OCI-LY1 (cell line): ENCODE data around the gene ARGLU1.

Source experiments
- H2AFZ ChIP-seq: fragments of 200-600 bp; sonication (generic), shearing (Covaris generic); 2 replicates; pipeline ENCODE4 v1.6.0; 2014; ENCODE audit warnings: antibody characterized with exemption, mild to moderate bottlenecking, low read length
- H3F3A ChIP-seq: fragments of 200-600 bp; sonication (generic), shearing (Covaris generic); 2 replicates; pipeline ENCODE4 v1.6.0; 2014; ENCODE audit warnings: mild to moderate bottlenecking, antibody characterized with exemption, low read length, moderate library complexity; ENCODE audit not compliant: insufficient read depth
- H3K27ac ChIP-seq: fragments of 200-600 bp; sonication (generic); 2 replicates; pipeline ENCODE4 v1.5.1; 2014; ENCODE audit warnings: low read length, mixed run types, mild to moderate bottlenecking, low read depth; ENCODE audit not compliant: poor library complexity, severe bottlenecking
- H3K27me3 ChIP-seq: fragments of 200-600 bp; sonication (generic); 2 replicates; pipeline ENCODE4 v1.6.0; 2014; ENCODE audit warnings: antibody characterized with exemption, mild to moderate bottlenecking, low read length, moderate library complexity; ENCODE audit not compliant: insufficient read depth
- H3K36me3 ChIP-seq: fragments of 200-600 bp; sonication (generic); 2 replicates; pipeline ENCODE4 v1.6.1; 2014; ENCODE audit warnings: mild to moderate bottlenecking, antibody characterized with exemption, low read length, moderate library complexity, mixed read lengths; ENCODE audit not compliant: insufficient read depth
- H3K4me1 ChIP-seq: fragments of 200-600 bp; sonication (generic); 2 replicates; pipeline ENCODE4 v1.5.1; 2014; ENCODE audit warnings: mild to moderate bottlenecking, low read length, moderate library complexity; ENCODE audit not compliant: insufficient read depth, severe bottlenecking
- H3K4me2 ChIP-seq: fragments of 200-600 bp; sonication (generic), shearing (Covaris generic); 2 replicates; pipeline ENCODE4 v1.6.1; 2014; ENCODE audit warnings: low read length
- H3K4me3 ChIP-seq: fragments of 200-600 bp; sonication (generic); 2 replicates; pipeline ENCODE4 v1.5.1; 2014; ENCODE audit warnings: low read length, low read depth, mild to moderate bottlenecking, mixed read lengths; ENCODE audit not compliant: poor library complexity, severe bottlenecking
- H3K79me2 ChIP-seq: fragments of 200-600 bp; shearing (Covaris generic); 2 replicates; pipeline ENCODE4 v1.6.1; 2016; ENCODE audit warnings: mixed run types, low read length, mixed read lengths; ENCODE audit not compliant: insufficient read depth
- H3K9ac ChIP-seq: fragments of 200-600 bp; sonication (generic), shearing (Covaris generic); 2 replicates; pipeline ENCODE4 v1.6.1; 2014; ENCODE audit warnings: mild to moderate bottlenecking, low read length, mixed read lengths
- H3K9me2 ChIP-seq: fragments of 200-600 bp; sonication (generic), shearing (Covaris generic); 2 replicates; pipeline ENCODE4 v1.6.1; 2014; ENCODE audit warnings: low read depth, mild to moderate bottlenecking, low read length, mixed read lengths
- H3K9me3 ChIP-seq: fragments of 200-600 bp; shearing (Covaris generic); 2 replicates; pipeline ENCODE4 v1.6.1; 2014; ENCODE audit warnings: low read length, mixed read lengths
- H4K20me1 ChIP-seq: fragments of 200-600 bp; sonication (generic), shearing (Covaris generic); 2 replicates; pipeline ENCODE4 v1.6.0; 2016; ENCODE audit warnings: mild to moderate bottlenecking, low read length; ENCODE audit not compliant: insufficient read depth
- EZH2 ChIP-seq: fragments of 200-600 bp; sonication (generic), shearing (Covaris generic); IDR thresholded peaks from 2 replicates; pipeline ENCODE4 v1.8.0; 2017; ENCODE audit warnings: borderline replicate concordance, mixed run types, mild to moderate bottlenecking, antibody characterized with exemption, low read length, moderate library complexity, mixed read lengths
- TF ChIP-seq, protein P1 (sequence below): fragments of 200-600 bp; sonication (generic), shearing (Covaris generic); IDR thresholded peaks from 2 replicates; pipeline ENCODE4 v1.5.1; 2017; ENCODE audit warnings: mild to moderate bottlenecking, antibody characterized with exemption, low read length, moderate library complexity, mixed read lengths

ARGLU1 gene

DNA sequence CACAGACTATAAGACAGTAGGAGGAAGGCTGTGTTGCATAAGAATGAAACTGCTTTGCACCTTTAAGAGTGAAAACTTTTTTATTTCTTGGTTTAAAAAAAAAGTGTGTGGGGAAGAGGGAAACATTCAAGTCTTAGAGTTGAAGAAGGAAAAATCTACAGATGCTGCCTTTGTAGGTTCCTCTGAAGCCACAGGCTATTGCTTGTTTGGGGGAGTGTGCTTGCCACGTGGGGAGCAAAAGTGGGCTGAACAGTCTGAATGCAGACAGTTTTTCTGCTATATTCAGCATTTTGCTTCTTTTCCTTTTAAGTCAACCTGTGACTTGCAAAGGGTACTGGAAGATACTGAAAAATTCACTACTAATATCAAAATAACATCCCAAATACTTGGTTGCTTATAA lies 69.4 kb downstream of the ARGLU1 start:
- H3K9me2 ChIP-seq: no peaks in the 10 kb centered on the region

DNA sequence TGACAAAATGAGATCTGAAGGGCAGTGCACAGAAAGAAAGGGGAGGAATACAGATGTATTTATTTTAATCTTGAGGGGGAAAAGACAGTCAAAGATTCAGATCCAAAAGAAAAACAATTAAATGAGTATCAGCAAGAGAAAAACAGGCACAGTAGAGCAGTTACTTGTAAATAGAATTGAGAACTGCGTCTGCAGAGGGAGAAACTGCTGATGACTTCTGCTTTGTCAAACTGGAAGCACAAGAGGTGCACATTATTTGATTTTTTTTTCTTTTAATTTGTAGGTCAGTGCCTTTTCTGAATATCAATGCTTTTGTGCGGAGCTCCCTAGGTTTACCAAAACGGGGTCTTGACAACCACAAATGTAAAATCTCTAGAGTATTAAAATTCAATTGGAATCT lies 69.8 kb downstream of the ARGLU1 start:
- Histone ChIP-seq H4K20me1 (no peaks in the 10 kb centered on the region), H3K9ac (no peak overlapping the region), H3K9me2 (no peaks in the 10 kb centered on the region), H3K4me3 (no peak overlapping the region), H3K4me1 (no peaks in the 10 kb centered on the region), H3F3A (no peaks in the 10 kb centered on the region), H3K27me3 (no peaks in the 10 kb centered on the region), H3K9me3 (no peaks in the 10 kb centered on the region), H2AFZ (no peak overlapping the region), H3K36me3 (no peaks in the 10 kb centered on the region), H3K79me2 (no peaks in the 10 kb centered on the region), H3K27ac (no peak overlapping the region), H3K4me2 (no peak overlapping the region)
- no peak for TF ChIP-seq EZH2
- TF ChIP-seq, protein P1, sequence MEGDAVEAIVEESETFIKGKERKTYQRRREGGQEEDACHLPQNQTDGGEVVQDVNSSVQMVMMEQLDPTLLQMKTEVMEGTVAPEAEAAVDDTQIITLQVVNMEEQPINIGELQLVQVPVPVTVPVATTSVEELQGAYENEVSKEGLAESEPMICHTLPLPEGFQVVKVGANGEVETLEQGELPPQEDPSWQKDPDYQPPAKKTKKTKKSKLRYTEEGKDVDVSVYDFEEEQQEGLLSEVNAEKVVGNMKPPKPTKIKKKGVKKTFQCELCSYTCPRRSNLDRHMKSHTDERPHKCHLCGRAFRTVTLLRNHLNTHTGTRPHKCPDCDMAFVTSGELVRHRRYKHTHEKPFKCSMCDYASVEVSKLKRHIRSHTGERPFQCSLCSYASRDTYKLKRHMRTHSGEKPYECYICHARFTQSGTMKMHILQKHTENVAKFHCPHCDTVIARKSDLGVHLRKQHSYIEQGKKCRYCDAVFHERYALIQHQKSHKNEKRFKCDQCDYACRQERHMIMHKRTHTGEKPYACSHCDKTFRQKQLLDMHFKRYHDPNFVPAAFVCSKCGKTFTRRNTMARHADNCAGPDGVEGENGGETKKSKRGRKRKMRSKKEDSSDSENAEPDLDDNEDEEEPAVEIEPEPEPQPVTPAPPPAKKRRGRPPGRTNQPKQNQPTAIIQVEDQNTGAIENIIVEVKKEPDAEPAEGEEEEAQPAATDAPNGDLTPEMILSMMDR: no peak

More for the DNA sequence above, 69.4 kb downstream of the ARGLU1 start:
- H3K9me3 ChIP-seq: no peaks in the 10 kb centered on the region
- no peak overlapping the region for H3K9ac ChIP-seq
- no peaks in the 10 kb centered on the region for H4K20me1 ChIP-seq
- no peaks in the 10 kb centered on the region for H3K79me2 ChIP-seq
- no peaks in the 10 kb centered on the region for H3K4me1 ChIP-seq
- H3K36me3 ChIP-seq: no peaks in the 10 kb centered on the region
- no peak overlapping the region for H3K4me2 ChIP-seq
- no peak overlapping the region for H3K27ac ChIP-seq
- no peak overlapping the region for H2AFZ ChIP-seq
- TF ChIP-seq, protein P1: no peak
- TF ChIP-seq EZH2: no peak
- H3F3A ChIP-seq: no peaks in the 10 kb centered on the region
- H3K4me3 ChIP-seq: no peak overlapping the region
- no peaks in the 10 kb centered on the region for H3K27me3 ChIP-seq

DNA sequence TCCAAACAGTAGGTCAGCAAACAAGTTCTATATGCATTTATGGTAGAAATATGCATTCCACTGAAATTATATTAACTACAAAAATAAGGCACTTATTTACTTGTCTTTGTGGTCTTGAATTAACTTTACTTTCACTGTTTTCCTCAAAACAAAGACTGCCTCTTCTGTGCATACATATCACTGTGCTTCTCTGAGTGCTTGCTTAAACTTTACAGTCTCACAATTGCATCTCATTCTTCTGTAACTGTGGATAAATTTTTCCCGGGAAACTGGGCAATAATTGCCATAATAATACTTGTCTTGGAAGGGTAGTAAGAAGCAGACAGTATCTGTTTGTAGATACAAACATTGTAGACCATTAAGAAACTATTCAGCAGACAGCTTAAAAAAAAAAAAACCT lies 70.9 kb downstream of the ARGLU1 start:
- TF ChIP-seq, protein P1: no peak
- TF ChIP-seq EZH2: no peak
- H3K4me3 ChIP-seq: no peak overlapping the region
- H3K4me2 ChIP-seq: no peak overlapping the region

More for the DNA sequence above, 70.9 kb downstream of the ARGLU1 start:
- no peaks in the 10 kb centered on the region for H3K9me3 ChIP-seq
- no peaks in the 10 kb centered on the region for H3F3A ChIP-seq
- H4K20me1 ChIP-seq: no peaks in the 10 kb centered on the region
- no peak overlapping the region for H3K27ac ChIP-seq
- H3K27me3 ChIP-seq: no peaks in the 10 kb centered on the region
- H3K4me1 ChIP-seq: no peaks in the 10 kb centered on the region
- H2AFZ ChIP-seq: no peak overlapping the region
- H3K9ac ChIP-seq: no peak overlapping the region
- no peaks in the 10 kb centered on the region for H3K79me2 ChIP-seq
- H3K9me2 ChIP-seq: no peaks in the 10 kb centered on the region
- H3K36me3 ChIP-seq: no peaks in the 10 kb centered on the region
